Erythroblast (primary cell): ENCODE measurements around the gene ZFYVE19.

Experiments
- GATA1 ChIP-seq: IDR thresholded peaks from 2 replicates; pipeline ENCODE4 v1.6.1; 2011; ENCODE audit warnings: low read depth, mild to moderate bottlenecking, control low read depth, low read length, moderate library complexity
- POLR2A ChIP-seq: IDR thresholded peaks from 2 replicates; pipeline ENCODE4 v1.6.1; 2011; ENCODE audit warnings: mild to moderate bottlenecking, low read length

GRCh38 chr15:40831861-40832260 lies 25.0 kb downstream of the ZFYVE19 start:
- no peak for TF ChIP-seq POLR2A
- no peak for TF ChIP-seq GATA1
